GM21367 (cell line): Measurements from ENCODE around the gene TPSG1.
"Not testable (repeated sequence)": the region's sequence is repeated elsewhere in the genome, so short reads cannot be mapped to it uniquely, and the experiment has no call there.

Source experiments
- ATAC-seq: cut with Tn5 transposase; IDR thresholded peaks from one replicate; pipeline ENCODE4 v1.9.1; 2021; ENCODE audit not compliant: unreplicated experiment

The TPSG1 gene

DNA sequence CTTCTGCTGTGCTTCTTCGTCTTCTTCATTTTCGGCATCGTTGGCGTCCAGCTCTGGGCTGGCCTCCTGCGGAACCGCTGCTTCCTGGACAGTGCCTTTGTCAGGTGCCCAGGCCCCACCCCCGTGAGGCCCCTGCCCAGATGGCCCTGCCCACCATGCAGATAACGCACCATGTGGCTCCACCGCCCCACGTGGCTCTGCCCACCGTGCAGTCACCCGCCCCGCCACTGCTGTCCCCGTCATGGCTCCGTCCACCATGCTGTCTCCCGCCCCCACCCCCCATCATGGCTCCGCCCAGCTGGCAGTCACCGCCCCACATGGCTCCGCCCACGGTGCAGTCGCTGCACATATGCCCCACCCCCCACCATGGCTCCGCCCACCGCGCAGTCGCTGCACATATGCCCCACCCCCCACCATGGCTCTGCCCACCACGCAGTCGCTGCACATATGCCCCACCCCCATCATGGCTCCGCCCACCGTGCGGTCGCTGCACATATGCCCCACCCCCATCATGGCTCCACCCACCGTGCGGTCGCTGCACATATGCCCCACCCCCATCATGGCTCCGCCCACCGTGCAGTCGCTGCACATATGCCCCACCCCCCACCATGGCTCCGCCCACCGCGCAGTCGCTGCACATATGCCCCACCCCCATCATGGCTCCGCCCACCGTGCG lies 26.3 kb downstream of the TPSG1 start:
- ATAC-seq, result not testable (repeated sequence)

- ATAC-seq, result no peak
Observed at GRCh38 chr16:1198194-1198593, 26.9 kb downstream of the TPSG1 start.

GRCh38 chr16:1197237-1197866 lies 27.7 kb downstream of the TPSG1 start:
- no peak for ATAC-seq

- ATAC-seq, result no peak
Observed at GRCh38 chr16:1196494-1196893, 28.6 kb downstream of the TPSG1 start.

DNA sequence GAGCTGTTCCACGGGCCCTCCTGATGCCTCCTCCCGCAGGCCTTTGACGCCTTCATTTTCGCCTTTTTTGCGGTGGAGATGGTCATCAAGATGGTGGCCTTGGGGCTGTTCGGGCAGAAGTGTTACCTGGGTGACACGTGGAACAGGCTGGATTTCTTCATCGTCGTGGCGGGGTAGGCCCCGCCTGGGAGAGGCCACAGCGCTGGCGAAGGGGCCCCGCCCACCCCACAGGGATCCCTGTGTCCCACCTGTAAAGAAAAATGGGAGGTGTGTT lies 29.7 kb downstream of the TPSG1 start:
- ATAC-seq, result no peak

GRCh38 chr16:1194665-1195392 lies 30.2 kb downstream of the TPSG1 start:
- no peak for ATAC-seq

DNA sequence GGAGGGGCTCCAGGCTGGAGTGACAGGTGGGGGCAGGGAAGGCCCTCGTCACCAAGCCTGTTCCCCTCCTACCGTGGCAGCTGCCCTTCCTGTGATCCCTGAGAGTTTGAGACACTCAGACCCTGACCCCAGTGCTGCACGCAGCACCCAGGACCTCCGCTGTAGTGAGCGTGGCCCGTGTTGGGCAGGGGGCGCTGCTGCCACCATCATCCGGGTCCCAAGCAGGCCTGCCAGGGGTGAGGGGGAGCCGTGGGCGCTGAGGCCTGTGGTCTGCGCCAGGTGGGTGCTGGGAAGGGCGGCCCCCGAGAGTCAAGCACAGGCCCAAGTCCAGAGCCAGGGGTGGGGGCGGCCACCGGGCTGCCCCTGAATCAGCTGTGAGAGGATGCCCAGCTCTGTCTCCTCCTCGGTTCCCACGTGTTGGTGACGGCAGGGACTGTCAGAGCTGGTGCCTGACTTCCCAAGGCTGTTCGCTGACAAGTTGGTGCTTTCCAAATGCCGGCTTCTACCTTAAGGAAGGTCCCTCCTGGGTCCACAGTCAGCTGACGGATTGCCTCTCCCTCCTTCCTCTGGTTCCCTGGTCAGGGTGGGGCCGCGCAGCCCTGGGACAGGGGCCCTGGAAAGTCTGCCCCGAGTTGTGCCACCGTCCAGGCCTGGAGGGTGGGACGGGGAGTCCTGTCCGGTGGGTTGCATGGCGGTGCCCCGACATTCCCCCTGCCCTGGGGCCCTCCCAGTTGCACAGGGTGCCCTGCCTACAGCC lies 31.1 kb downstream of the TPSG1 start:
- ATAC-seq, result no peak

DNA sequence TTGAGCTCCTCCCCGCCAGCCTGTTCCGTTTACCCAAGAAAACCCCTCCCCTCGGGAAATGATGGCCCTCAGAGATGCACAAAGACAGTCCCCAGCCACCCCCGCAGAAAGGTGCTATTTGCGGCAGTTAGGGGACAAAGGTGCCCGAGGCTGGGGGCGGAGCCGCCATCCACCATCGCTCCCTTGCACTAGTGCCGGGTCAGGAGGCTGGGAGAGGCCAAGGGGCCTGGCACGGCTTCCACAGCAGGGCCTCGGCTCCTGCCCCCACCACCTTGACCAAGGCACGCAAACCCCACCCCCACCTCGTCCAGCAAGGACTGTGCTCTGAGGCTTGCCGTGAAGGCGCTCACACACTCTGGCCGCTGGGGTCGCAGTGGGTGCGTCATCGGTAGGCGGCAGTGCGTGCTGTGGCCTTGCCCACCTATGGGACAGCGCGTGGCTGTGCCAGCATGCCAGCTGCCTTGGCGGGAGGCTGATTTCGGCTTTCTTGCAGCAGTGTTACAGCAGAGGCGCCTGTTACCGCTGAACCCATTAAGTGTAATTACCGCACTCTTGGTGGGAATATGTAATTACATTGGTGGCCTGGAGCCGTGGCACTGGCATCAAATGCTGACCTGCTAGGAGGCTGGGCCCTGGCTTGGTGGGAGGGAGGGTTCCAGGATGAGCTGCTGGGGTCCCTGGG lies 31.8 kb downstream of the TPSG1 start:
- no peak for ATAC-seq

DNA sequence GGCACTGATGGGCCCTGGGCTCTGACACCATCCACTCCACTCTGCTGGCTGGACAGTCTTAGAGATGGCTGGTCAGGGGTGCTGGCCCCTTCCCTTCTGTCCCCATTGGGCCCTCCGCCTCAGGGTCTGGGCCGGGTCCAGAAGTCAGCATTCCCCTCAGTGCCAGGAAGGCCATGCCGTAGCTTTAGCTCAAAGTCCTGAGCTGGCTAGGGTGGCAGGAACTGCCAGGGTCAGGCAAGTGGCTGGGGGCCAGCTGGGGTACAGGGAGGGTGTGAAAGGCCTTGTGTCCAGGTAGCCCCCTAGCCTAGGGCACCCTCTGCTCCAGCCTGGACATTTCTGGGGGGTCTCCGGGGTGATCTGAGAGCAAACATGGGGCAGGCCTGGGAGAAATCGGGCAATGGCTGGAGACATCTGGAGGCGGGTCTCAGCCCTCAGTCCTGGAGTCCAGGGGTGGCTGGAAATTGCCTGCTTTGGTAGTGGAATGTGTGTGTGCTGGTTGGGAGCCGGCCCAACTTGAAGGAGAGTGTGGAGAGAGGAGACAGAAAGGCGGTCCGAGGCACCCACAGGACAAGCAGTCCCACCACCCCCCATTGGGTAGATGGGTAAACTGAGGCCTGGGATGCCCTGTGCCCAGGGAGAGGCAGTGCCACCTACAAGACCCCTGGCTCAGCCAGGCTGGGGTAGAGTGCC lies 32.5 kb downstream of the TPSG1 start:
- no peak for ATAC-seq

DNA sequence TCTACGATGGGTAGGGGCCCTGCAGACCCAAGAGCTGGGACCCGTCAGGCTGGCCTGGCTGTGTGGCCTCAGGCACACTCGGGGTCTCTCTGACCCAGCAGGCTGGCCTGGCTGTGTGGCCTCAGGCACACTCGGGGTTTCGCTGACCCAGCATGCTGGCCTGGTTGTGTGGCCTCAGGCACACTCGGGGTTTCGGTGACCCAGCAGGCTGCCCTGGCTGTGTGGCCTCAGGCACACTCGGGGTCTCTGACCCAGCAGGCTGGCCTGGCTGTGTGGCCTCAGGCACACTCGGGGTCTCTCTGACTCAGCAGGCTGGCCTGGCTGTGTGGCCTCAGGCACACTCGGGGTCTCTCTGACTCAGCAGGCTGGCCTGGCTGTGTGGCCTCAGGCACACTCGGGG lies 34.3 kb downstream of the TPSG1 start:
- not testable (repeated sequence) for ATAC-seq

DNA sequence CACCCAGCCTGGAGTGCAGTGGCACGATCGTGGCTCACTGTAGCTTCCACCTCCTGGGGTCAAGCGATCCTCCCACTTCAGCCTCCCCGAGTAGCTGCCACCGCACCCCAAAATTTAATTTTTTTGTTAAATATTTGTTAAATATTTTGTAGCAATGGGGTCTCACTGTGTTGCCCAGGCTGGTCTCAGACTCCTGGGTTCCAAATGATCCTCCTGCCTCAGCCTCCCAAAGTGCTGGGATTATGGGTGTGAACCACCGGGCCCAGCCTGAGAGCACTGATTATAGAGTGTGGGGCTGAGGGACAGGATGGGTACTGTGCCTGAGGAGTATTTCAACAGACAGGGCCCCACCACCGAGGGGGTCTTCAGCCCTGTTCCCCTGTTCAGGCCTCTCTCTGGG lies 35.6 kb downstream of the TPSG1 start:
- ATAC-seq, result no peak

DNA sequence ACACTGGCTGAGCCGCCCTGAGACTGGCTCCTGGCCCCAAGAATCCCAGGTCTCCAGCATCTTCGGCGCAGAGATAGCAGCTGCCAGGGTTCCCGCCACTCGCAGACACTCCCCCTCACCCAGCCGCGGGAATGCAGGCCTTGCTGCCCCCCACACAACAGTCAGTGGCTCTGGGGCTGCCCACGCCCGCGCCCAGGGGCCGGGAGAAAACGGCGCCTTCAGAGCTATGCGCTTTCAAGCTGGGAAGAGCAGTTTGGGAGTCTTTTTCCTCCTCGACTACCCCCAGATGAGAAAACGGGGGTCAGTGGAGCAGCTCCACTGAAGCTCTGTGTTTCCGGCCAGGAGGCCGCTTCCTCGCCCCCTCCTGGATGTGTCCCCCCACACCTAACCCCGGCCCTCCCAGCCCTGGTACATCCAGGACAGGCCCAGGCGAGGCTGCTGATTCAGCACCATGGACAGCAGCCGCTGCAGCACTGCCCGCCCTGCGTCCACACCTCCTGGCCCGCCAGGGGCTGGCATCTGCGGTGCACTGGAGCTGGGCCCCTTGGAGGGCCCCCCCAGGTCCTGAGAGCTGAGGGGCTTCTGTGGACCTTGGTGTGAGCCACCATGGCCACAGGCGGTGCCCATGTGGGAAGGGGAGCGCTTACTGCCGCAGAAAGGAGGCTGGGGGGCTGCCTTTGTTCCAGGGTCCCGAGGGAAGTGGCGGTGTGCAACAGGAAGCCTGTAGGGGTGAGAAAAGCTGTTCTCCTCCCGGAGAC lies 36.5 kb downstream of the TPSG1 start:
- no peak for ATAC-seq

DNA sequence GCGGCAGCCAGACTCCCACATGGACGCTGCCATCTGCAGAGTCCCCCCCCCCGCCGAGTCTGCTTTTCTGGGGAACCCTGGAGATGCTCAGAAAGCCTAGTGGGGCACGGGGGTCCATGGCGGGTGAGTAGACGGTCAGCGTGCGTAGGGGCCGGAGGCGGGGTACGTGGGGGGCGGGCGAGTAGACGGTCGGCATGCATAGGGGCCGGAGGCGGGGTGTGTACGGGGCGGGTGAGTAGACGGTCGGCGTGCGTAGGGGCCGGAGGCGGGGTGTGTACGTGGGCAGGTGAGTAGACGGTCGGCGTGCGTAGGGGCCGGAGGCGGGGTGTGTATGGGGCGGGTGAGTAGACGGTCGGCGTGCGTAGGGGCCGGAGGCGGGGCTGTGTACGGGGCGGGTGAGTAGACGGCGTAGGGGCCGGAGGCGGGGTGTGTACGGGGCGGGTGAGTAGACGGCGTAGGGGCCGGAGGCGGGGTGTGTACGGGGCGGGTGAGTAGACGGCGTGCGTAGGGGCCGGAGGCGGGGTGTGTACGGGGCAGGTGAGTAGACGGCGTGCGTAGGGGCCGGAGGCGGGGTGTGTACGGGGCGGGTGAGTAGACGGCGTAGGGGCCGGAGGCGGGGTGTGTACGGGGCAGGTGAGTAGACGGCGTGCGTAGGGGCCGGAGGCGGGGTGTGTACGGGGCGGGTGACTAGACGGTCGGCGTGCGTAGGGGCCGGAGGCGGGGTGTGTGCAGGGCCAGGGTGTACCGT lies 39.4 kb downstream of the TPSG1 start:
- not testable (repeated sequence) for ATAC-seq

DNA sequence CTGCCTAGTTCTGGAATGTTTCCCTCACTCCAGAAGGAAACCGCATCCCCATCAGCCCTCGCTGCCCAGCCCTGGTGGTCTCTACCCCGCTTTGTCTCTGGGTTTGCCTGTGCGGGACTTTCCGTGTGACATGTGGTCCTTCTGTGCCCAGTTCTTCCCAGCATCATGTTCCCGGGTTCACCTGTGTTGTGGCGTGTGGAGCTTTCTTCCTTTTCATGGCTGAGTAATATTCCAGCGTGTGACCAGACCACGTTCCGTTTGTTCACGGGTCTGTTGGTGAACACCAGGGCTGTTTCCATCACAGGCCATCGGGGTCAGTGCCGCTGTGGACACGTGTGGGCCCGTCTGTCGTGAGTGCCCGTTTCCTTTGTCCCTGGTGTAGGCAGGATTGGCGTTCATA lies 40.1 kb downstream of the TPSG1 start:
- no peak for ATAC-seq

- ATAC-seq, result no peak
Observed at GRCh38 chr16:1184156-1184868, 40.8 kb downstream of the TPSG1 start.

GRCh38 chr16:1182950-1183907 lies 41.8 kb downstream of the TPSG1 start:
- no peak for ATAC-seq

DNA sequence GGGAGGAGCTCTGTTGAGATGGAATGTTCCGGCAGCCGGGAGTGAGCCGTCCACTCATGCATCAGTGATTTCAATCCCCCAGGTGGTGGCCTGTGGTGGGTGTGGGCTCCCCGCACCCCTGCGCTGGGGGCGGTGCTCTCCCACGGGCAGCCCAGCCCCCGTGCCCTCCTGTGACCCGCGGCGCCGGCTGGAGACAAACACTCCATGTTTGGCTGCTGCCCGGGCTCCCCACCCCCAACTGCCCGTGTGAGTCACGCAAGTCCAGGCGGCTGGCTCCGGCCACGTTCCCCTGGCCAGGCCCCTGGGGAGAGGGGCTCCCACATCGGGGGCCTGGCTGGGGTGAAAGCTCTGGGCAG lies 42.8 kb downstream of the TPSG1 start:
- no peak for ATAC-seq
